ENCODE data around the gene MCC. TPM values are rescaled to one million over a fixed set of nuclear protein-coding genes. Genes with fewer than 3 reads are reported as not detected.

The MCC gene
- total RNA-seq, 3 donors from 2014 or later (not counting 1 experiment from before 2014, with no cell fraction given), result 0.68 to 1.8 (median 1.4) TPM

- no peak for TF ChIP-seq CTCF (IDR thresholded peaks at IDR 0.05)
- Mint-ChIP-seq H3K9me3 (no peaks in the 10 kb centered on the region), H3K4me1 (no peaks in the 10 kb centered on the region), H3K36me3 (no peaks in the 10 kb centered on the region), H3K27me3 (ENCODE audit: low read depth in 2 of 2) (peaks cover 3 to 5% of the 10 kb centered on the region in 2 donors), H3K4me3 (no peak overlapping the region), H3K27ac (no peak overlapping the region)
- H3K27ac ChIP-seq (ENCODE audit: low read length), result no peak overlapping the region
- no peaks in the 10 kb centered on the region for H3K36me3 ChIP-seq (ENCODE audit: control insufficient read depth, insufficient read depth, low read length)
- ATAC-seq (no peak), DNase-seq (no peak)
- H3K9me3 ChIP-seq (ENCODE audit: control insufficient read depth, insufficient read depth, low read length), result no peaks in the 10 kb centered on the region
- H3K27me3 ChIP-seq (ENCODE audit: control insufficient read depth, insufficient read depth, low read length), result peaks cover 6% of the 10 kb centered on the region
- H3K4me3 ChIP-seq (ENCODE audit: low read length), result no peak overlapping the region
- 31% methylated on average over 5 of the region's 5 CpGs for WGBS (ENCODE audit: insufficient coverage)
- intact Hi-C loops (cut with micrococcal nuclease), result no loop called here
- H3K4me1 ChIP-seq (ENCODE audit: control insufficient read depth, insufficient read depth, low read length), result no peaks in the 10 kb centered on the region
Measured at GRCh38 chr5:113212244-113212920, 275.9 kb downstream of the MCC start.

DNA sequence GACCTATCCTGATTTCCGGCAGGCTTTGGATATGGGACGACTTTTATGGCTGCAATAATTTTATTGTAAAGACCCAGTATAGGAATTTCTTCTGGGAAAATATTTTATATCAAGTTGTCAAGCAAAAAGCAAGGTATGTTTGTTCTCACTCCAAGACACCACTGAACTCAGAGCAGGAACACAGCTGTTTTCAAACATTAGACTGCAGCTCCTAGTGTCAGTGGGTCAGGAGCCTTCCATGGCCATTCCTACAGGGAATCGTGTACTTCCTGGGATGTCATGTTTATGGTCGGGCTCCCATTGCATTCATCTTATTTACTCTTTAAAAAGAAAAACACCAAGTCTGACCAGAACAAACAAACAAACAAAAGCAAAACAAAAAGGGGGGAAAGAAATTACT lies 278.8 kb downstream of the MCC start:
- H3K9me3 Mint-ChIP-seq, result no peaks in the 10 kb centered on the region
- H3K4me3 ChIP-seq (ENCODE audit: low read length), result no peak overlapping the region
- no peaks in the 10 kb centered on the region for H3K9me3 ChIP-seq (ENCODE audit: control insufficient read depth, insufficient read depth, low read length)
- H3K4me3 Mint-ChIP-seq, result no peak overlapping the region
- H3K4me1 Mint-ChIP-seq, result no peaks in the 10 kb centered on the region
- no peaks in the 10 kb centered on the region for H3K36me3 ChIP-seq (ENCODE audit: control insufficient read depth, insufficient read depth, low read length)
- no peaks in the 10 kb centered on the region for H3K4me1 ChIP-seq (ENCODE audit: control insufficient read depth, insufficient read depth, low read length)
- ATAC-seq (no peak), DNase-seq (no peak)
- intact Hi-C loops (cut with micrococcal nuclease), result no loop called here
- no peaks in the 10 kb centered on the region for H3K36me3 Mint-ChIP-seq
- H3K27me3 ChIP-seq (ENCODE audit: control insufficient read depth, insufficient read depth, low read length), result peaks cover 6% of the 10 kb centered on the region
- WGBS (ENCODE audit: insufficient coverage), result 93% methylated on average over 3 of the region's 4 CpGs
- no peaks in the 10 kb centered on the region for H3K27me3 Mint-ChIP-seq (ENCODE audit: low read depth in 2 of 2)
- no peak overlapping the region for H3K27ac Mint-ChIP-seq
- no peak for TF ChIP-seq CTCF (IDR thresholded peaks at IDR 0.05)
- no peak overlapping the region for H3K27ac ChIP-seq (ENCODE audit: low read length)

DNA sequence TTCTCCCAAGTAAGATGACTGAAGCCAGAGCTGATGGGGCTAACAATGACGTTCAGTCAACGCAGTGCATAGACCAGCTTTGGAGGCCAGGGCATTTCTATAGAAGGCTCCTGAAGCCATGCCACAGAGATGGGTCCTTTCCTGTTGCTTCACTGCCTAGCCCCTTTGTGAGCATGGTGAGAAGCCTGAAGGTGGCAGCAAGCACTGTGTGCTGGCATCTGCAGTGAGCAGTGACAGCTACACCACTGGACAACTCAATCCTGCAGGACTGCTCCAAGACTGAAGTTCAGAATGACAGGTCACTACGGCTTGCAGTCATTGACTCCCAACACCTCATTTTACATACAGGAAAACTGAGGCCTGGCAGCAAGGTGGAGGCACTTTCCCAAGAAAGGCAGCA lies 282.4 kb downstream of the MCC start:
- H3K27me3 Mint-ChIP-seq (ENCODE audit: low read depth in 2 of 2), result peaks cover 0 to 10% of the 10 kb centered on the region in 2 donors
- WGBS (ENCODE audit: insufficient coverage), result 92% methylated on average over 3 of the region's 3 CpGs

More for the DNA sequence above, 282.4 kb downstream of the MCC start:
- Histone ChIP-seq H3K36me3 (ENCODE audit: control insufficient read depth, insufficient read depth, low read length) (no peaks in the 10 kb centered on the region), H3K4me1 (ENCODE audit: control insufficient read depth, insufficient read depth, low read length) (no peaks in the 10 kb centered on the region), H3K27me3 (ENCODE audit: control insufficient read depth, insufficient read depth, low read length) (no peaks in the 10 kb centered on the region), H3K4me3 (ENCODE audit: low read length) (no peak overlapping the region), H3K9me3 (ENCODE audit: control insufficient read depth, insufficient read depth, low read length) (no peaks in the 10 kb centered on the region), H3K27ac (ENCODE audit: low read length) (no peak overlapping the region)
- TF ChIP-seq CTCF (IDR thresholded peaks at IDR 0.05), result no peak
- ATAC-seq (peak in 1 of 3 donors; percentile 33), DNase-seq (no peak)
- H3K4me3 Mint-ChIP-seq, result no peak overlapping the region
- no peaks in the 10 kb centered on the region for H3K4me1 Mint-ChIP-seq
- H3K36me3 Mint-ChIP-seq, result no peaks in the 10 kb centered on the region
- H3K9me3 Mint-ChIP-seq, result no peaks in the 10 kb centered on the region
- intact Hi-C loops (cut with micrococcal nuclease), result no loop called here
- H3K27ac Mint-ChIP-seq, result no peak overlapping the region

All from natural killer cell (primary cell).